GM21390 (cell line): Measurements from ENCODE around the gene SENP5.
A peak's percentile ranks its signal among the peaks of the same experiment; 100 is the strongest.

ENCODE experiments used
- ATAC-seq: cut with Tn5 transposase; IDR thresholded peaks from one replicate; pipeline ENCODE4 v1.9.1; 2021; ENCODE audit not compliant: unreplicated experiment

The SENP5 gene

GRCh38 chr3:196968233-196969133 is 100.8 kb downstream of the SENP5 start, which contains the start of gene PIGZ:
Gene PIGZ (minus strand): TSS chr3:196968833. CDS start chr3:196952031, 16,802 bp downstream.
- ATAC-seq, result peak; percentile 62

- peak; percentile 38 for ATAC-seq
These were observed 101.5 kb downstream of the SENP5 start for GRCh38 chr3:196969134-196969659.

GRCh38 chr3:196969660-196970546 is 102.2 kb downstream of the SENP5 start:
- ATAC-seq, result peak; percentile 55

GRCh38 chr3:196970547-196971093 is 102.9 kb downstream of the SENP5 start:
- no peak for ATAC-seq

- no peak for ATAC-seq
These were observed 103.5 kb downstream of the SENP5 start for GRCh38 chr3:196971094-196971698.

GRCh38 chr3:196974661-196975060 is 106.9 kb downstream of the SENP5 start:
- no peak for ATAC-seq

- no peak for ATAC-seq
These were observed 107.6 kb downstream of the SENP5 start for GRCh38 chr3:196975349-196975748.

GRCh38 chr3:196976941-196977340 is 109.2 kb downstream of the SENP5 start:
- no peak for ATAC-seq

- no peak for ATAC-seq
These were observed 111.8 kb downstream of the SENP5 start for GRCh38 chr3:196979545-196979944.

- ATAC-seq, result no peak
These were observed 113.9 kb downstream of the SENP5 start for GRCh38 chr3:196981657-196982056.

- no peak for ATAC-seq
These were observed 115.5 kb downstream of the SENP5 start for GRCh38 chr3:196983186-196983585.
